HCT116 (cell line): ENCODE data around the gene GREB1L.

Source experiments
- CTCF ChIP-seq, 3 experiments: fragments of 200-600 bp in 1 of 3; sonication (generic) in 1 of 3; IDR thresholded peaks in 2 of 3; conservative IDR thresholded peaks in 1 of 3; 2 replicates each; pipeline ENCODE4 v1.5.1; 2012 to 2017; ENCODE audit warnings: low read depth in 2 of 3, low read length in 2 of 3, antibody characterized with exemption in 1 of 3, borderline replicate concordance in 1 of 3, control low read depth in 1 of 3, mild to moderate bottlenecking in 1 of 3, mixed read lengths in 1 of 3, mixed run types in 1 of 3, moderate library complexity in 1 of 3; ENCODE audit not compliant: insufficient read depth in 1 of 3
- EZH2phosphoT487 ChIP-seq: fragments of 200-600 bp; IDR thresholded peaks from 2 replicates; pipeline ENCODE4 v1.6.1; 2018; ENCODE audit warnings: antibody characterized with exemption, borderline replicate concordance
- MAX ChIP-seq: IDR thresholded peaks from 2 replicates; pipeline ENCODE4 v1.6.1; 2012
- POLR2A ChIP-seq: IDR thresholded peaks from 2 replicates; pipeline ENCODE4 v1.7.0; 2011; ENCODE audit warnings: borderline replicate concordance; ENCODE audit not compliant: insufficient read depth, insufficient read length; ENCODE audit errors: extremely low read depth
- POLR2AphosphoS5 ChIP-seq: IDR thresholded peaks from 2 replicates; pipeline ENCODE4 v1.6.1; 2011; ENCODE audit warnings: mild to moderate bottlenecking, low read depth, low read length, moderate library complexity
- RAD21 ChIP-seq: IDR thresholded peaks from 2 replicates; pipeline ENCODE4 v1.6.1; 2012; ENCODE audit warnings: low read depth, mild to moderate bottlenecking
- SIN3A ChIP-seq: IDR thresholded peaks from 2 replicates; pipeline ENCODE4 v1.6.1; 2012; ENCODE audit warnings: low read depth
- SRF ChIP-seq: IDR thresholded peaks from 2 replicates; pipeline ENCODE4 v1.6.1; 2012; ENCODE audit warnings: low read depth
- ZFX ChIP-seq: fragments of 450-650 bp; IDR thresholded peaks from 2 replicates; pipeline ENCODE4 v1.6.1; 2017

GRCh38 chr18:21489119-21489750 is 247.2 kb downstream of the GREB1L start:
- TF ChIP-seq POLR2A, result no peak
- no peak for TF ChIP-seq SIN3A
- peak; percentile 47 to 90 (median 80); a peak in 5 of 6 replicates for TF ChIP-seq CTCF (IDR thresholded peaks at IDR 0.05 in 2 of 3, conservative IDR thresholded peaks at IDR 0.05 in 1 of 3; ENCODE audit: borderline replicate concordance in 1 of 3, insufficient read depth in 1 of 3, low read depth in 2 of 3, low read length in 2 of 3)
- no peak for TF ChIP-seq EZH2phosphoT487
- no peak for TF ChIP-seq MAX
- TF ChIP-seq RAD21, result peak; percentile 82
- no peak for TF ChIP-seq POLR2AphosphoS5
- no peak for TF ChIP-seq ZFX
- no peak for TF ChIP-seq SRF
